IMR-90 (cell line): Measurements from ENCODE around the gene GGCT. TPM values are rescaled to one million over a fixed set of nuclear protein-coding genes. Genes with fewer than 3 reads are reported as not detected.

ENCODE experiments used
- ATAC-seq: fragments of 200-7000 bp; cut with Tn5 transposase; 2 replicates; pipeline ENCODE4 v1.9.1; 2020; ENCODE audit warnings: low read depth, mild to moderate bottlenecking, moderate library complexity
- BruUV-seq: library from RNA; stranded (reverse); fragments of 400-500 nt; replicated peaks from 2 replicates; lab custom pipeline; 2021; lab: Mats Ljungman, UMichigan
- CTCF ChIA-PET: fragments of 300-600 bp; formaldehyde crosslinking; extraction: SDS; loops from one replicate; lab custom pipeline; 2021; ENCODE audit warnings: antibody characterized with exemption; lab: Yijun Ruan, JAX
- POLR2A ChIA-PET: fragments of 300-600 bp; sonication (Branson Sonifier 250); formaldehyde crosslinking; loops from one replicate; lab custom pipeline; 2022; ENCODE audit warnings: antibody characterized with exemption; ENCODE audit not compliant: unreplicated experiment; lab: Charles Lee
- DNase-seq: peaks from one replicate; pipeline ENCODE4 v3.0.0; 2013
- H2AFZ ChIP-seq: replicated peaks from 2 replicates; pipeline ENCODE3; 2013; ENCODE audit warnings: low read length, mild to moderate bottlenecking; ENCODE audit not compliant: poor library complexity
- H2AK5ac ChIP-seq: 2 replicates; pipeline ENCODE4 v1.6.1; 2013; ENCODE audit warnings: low read depth, low read length, inconsistent platforms
- H2AK9ac ChIP-seq: replicated peaks from 2 replicates; pipeline ENCODE3; 2013; ENCODE audit warnings: mild to moderate bottlenecking, low read depth, low read length, moderate library complexity; ENCODE audit not compliant: poor library complexity
- H2BK120ac ChIP-seq: 2 replicates; pipeline ENCODE4 v1.6.1; 2013; ENCODE audit warnings: low read depth, low read length, inconsistent platforms
- H2BK15ac ChIP-seq: 3 replicates; pipeline ENCODE4 v1.6.1; 2013; ENCODE audit warnings: low read depth, low read length, inconsistent platforms
- H2BK20ac ChIP-seq: 2 replicates; pipeline ENCODE4 v1.6.1; 2013; ENCODE audit warnings: low read depth, mild to moderate bottlenecking, inconsistent platforms, low read length, moderate library complexity
- H2BK5ac ChIP-seq: 2 replicates; pipeline ENCODE4 v1.6.1; 2013; ENCODE audit warnings: mild to moderate bottlenecking, low read depth, low read length, inconsistent platforms; ENCODE audit not compliant: poor library complexity, severe bottlenecking
- H3K14ac ChIP-seq: replicated peaks from 2 replicates; pipeline ENCODE4 v1.6.1; 2013; ENCODE audit warnings: low read depth, low read length, inconsistent platforms
- H3K18ac ChIP-seq: 2 replicates; pipeline ENCODE4 v1.6.1; 2013; ENCODE audit warnings: low read depth, low read length, control low read depth
- H3K23ac ChIP-seq: 2 replicates; pipeline ENCODE4 v1.6.1; 2013; ENCODE audit warnings: low read depth, low read length, inconsistent platforms
- H3K27ac ChIP-seq: 2 replicates; pipeline ENCODE4 v1.5.1; 2013; ENCODE audit warnings: mild to moderate bottlenecking, control low read depth, low read length; ENCODE audit not compliant: insufficient read depth
- H3K27me3 ChIP-seq: 2 replicates; pipeline ENCODE4 v1.6.1; 2013; ENCODE audit warnings: low read length; ENCODE audit not compliant: control insufficient read depth, insufficient read depth
- H3K36me3 ChIP-seq: 2 replicates; pipeline ENCODE4 v1.6.1; 2013; ENCODE audit warnings: low read length, mixed read lengths; ENCODE audit not compliant: control insufficient read depth, insufficient read depth
- H3K4ac ChIP-seq: 2 replicates; pipeline ENCODE4 v1.6.1; 2013; ENCODE audit warnings: low read depth, low read length, inconsistent platforms
- H3K4me1 ChIP-seq: 2 replicates; pipeline ENCODE4 v1.6.1; 2013; ENCODE audit warnings: low read length, mixed read lengths; ENCODE audit not compliant: control insufficient read depth, insufficient read depth
- H3K4me2 ChIP-seq: 2 replicates; pipeline ENCODE4 v1.6.1; 2013; ENCODE audit warnings: low read depth, mild to moderate bottlenecking, control low read depth, low read length, moderate library complexity
- H3K4me3 ChIP-seq: 2 replicates; pipeline ENCODE4 v1.5.1; 2013; ENCODE audit warnings: low read depth, mild to moderate bottlenecking, control low read depth, low read length, moderate library complexity; ENCODE audit not compliant: insufficient read depth
- H3K56ac ChIP-seq: 2 replicates; pipeline ENCODE4 v1.6.1; 2013; ENCODE audit warnings: low read length, inconsistent platforms; ENCODE audit not compliant: insufficient read depth; ENCODE audit errors: extremely low read depth
- H3K79me1 ChIP-seq, 2 experiments: 2 replicates each; pipeline ENCODE4 v1.6.1; 2013; ENCODE audit warnings: low read length in 2 of 2, inconsistent platforms in 1 of 2, low read depth in 1 of 2
- H3K9ac ChIP-seq: 2 replicates; pipeline ENCODE4 v1.6.1; 2013; ENCODE audit warnings: low read depth, low read length, control low read depth
- H3K9me1 ChIP-seq: 2 replicates; pipeline ENCODE4 v1.6.1; 2013; ENCODE audit warnings: low read length, inconsistent platforms; ENCODE audit not compliant: insufficient read depth
- H3K9me3 ChIP-seq: 2 replicates; pipeline ENCODE4 v1.6.1; 2013; ENCODE audit warnings: low read length; ENCODE audit not compliant: control insufficient read depth, insufficient read depth
- H4K20me1 ChIP-seq: 2 replicates; pipeline ENCODE4 v1.6.1; 2013; ENCODE audit warnings: low read length, inconsistent platforms; ENCODE audit not compliant: insufficient read depth
- H4K5ac ChIP-seq: 2 replicates; pipeline ENCODE4 v1.6.1; 2013; ENCODE audit warnings: mild to moderate bottlenecking, low read depth, low read length, control low read depth
- H4K8ac ChIP-seq, 2 experiments: 2 replicates each; pipeline ENCODE4 v1.6.1; 2013; ENCODE audit warnings: low read depth in 2 of 2, low read length in 2 of 2, control low read depth in 1 of 2, inconsistent platforms in 1 of 2
- H4K91ac ChIP-seq: 2 replicates; pipeline ENCODE4 v1.6.1; 2013; ENCODE audit warnings: low read depth, low read length, inconsistent platforms; ENCODE audit not compliant: insufficient read depth
- BHLHE40 ChIP-seq: fragments of 150-350 bp; IDR thresholded peaks from 2 replicates; pipeline ENCODE4 v1.6.1; 2016; ENCODE audit warnings: mild to moderate bottlenecking, low read depth, low read length
- FOS ChIP-seq: fragments of 150-350 bp; IDR thresholded peaks from 2 replicates; pipeline ENCODE4 v1.6.1; 2016; ENCODE audit warnings: low read depth, low read length
- MAFK ChIP-seq: IDR thresholded peaks from 2 replicates; pipeline ENCODE4 v1.6.1; 2012; ENCODE audit warnings: low read depth, low read length, improper control_type of control experiment
- MAZ ChIP-seq: IDR thresholded peaks from 2 replicates; pipeline ENCODE4 v1.6.1; 2012; ENCODE audit warnings: low read depth, mild to moderate bottlenecking, low read length, improper control_type of control experiment, moderate library complexity, borderline replicate concordance
- MXI1 ChIP-seq: IDR thresholded peaks from 2 replicates; pipeline ENCODE4 v1.6.1; 2012; ENCODE audit warnings: low read depth, mild to moderate bottlenecking, low read length, moderate library complexity, borderline replicate concordance
- NFE2L2 ChIP-seq: fragments of 150-350 bp; IDR thresholded peaks from 2 replicates; pipeline ENCODE4 v1.6.1; 2016; ENCODE audit warnings: low read depth, mild to moderate bottlenecking, low read length
- RFX5 ChIP-seq: IDR thresholded peaks from 2 replicates; pipeline ENCODE4 v1.8.0; 2012; ENCODE audit warnings: low read depth, mild to moderate bottlenecking, low read length, moderate library complexity
- SMC3 ChIP-seq: fragments of 150-350 bp; IDR thresholded peaks from 2 replicates; pipeline ENCODE4 v1.6.1; 2016; ENCODE audit warnings: low read depth, mild to moderate bottlenecking, antibody characterized with exemption, low read length, moderate library complexity
- WGBS, 2 experiments: methylation state at CpG; one replicate each; pipeline versions ENCODE4 v1.1.5 to v1.1.7; 2013; ENCODE audit warnings: missing lambda C conversion rate in 2 of 2; ENCODE audit not compliant: insufficient read length in 1 of 2; ENCODE audit errors: extremely low coverage in 2 of 2; 5-methylcytosine and 5-hydroxymethylcytosine counted together
- dilution Hi-C: fragments of 300-500 bp; cut with HindIII; formaldehyde crosslinking; loops from one replicate; pipeline ENCODE4 v1.14.3; 2018; ENCODE audit warnings: low sequenced_read_pairs; ENCODE audit not compliant: unreplicated experiment
- in situ Hi-C: fragments of 300-500 bp; cut with MboI; formaldehyde crosslinking; loops from 3 replicates; pipeline ENCODE4 v1.14.3; 2019; ENCODE audit warnings: low sequenced_read_pairs, inconsistent platforms, mixed read lengths
- intact Hi-C: fragments of 100-400 bp; cut with micrococcal nuclease; formaldehyde crosslinking; loops from 2 replicates; pipeline ENCODE4 v1.10.0; 2022
- polyA plus RNA-seq, 3 experiments: library from polyadenylated mRNA; depleted of rRNA; stranded (reverse); fragments of >200 nt; gene quantifications; 2 replicates each; pipeline ENCODE4 v1.2.3, GENCODE V29; 2012; ENCODE audit warnings: low replicate concordance in 1 of 3
- total RNA-seq: library from RNA; depleted of rRNA; stranded (reverse); fragments of >200 nt; gene quantifications from 2 replicates; pipeline ENCODE4 v1.2.3, GENCODE V29; 2012
- TF ChIP-seq, protein P1 (sequence below): fragments of 150-350 bp; IDR thresholded peaks from 2 replicates; pipeline ENCODE4 v1.6.1; 2017; ENCODE audit warnings: mild to moderate bottlenecking, antibody characterized with exemption, low read length, low read depth

The GGCT gene
- total and polyA plus RNA-seq, 2 of the 4 experiments (the other 2 are of a cell fraction) = 12.0 to 18.6 TPM

DNA sequence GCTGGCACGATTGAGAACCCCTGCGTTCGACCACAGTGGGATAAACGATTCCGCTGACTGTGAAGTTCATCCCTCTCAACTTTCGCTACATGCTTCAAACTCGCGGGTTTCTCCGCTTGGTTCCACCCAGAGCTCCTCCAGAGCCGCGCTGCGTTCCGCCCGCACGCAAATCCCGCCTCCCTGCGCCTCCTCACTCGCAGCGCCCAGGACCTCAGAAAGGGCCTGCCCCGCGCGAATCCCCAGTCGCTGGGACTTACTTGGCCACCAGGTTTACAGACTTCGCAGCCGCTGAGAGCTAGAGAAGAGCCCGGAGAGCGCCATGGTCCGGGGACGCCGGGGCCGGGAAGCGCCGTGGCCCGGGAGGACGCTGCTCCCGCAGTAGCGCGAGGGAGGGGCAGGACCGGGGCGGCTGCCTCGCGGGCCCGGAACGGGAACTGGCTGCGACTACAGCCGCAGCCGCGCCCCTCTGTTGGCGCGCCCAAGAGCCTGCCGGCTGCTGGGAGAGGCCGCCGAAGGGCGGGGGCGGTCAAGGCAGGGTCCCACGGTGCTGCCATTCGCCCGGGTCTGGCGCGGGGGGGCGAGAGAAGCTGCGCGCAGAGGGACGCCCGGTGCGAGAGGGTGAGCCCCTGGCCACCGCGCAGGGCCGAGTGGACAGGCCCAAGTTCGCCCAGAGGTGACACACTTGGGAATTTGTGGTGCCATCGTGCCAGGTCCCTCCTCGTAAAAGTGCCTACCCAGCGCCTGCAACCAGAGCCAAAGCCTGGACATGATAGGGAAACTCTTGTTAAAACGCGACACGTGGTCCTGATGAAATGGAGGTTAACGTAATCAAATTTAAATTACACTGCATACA lies 26.1 kb downstream of the GGCT start, which contains the start of gene NOD1 (continued):
- TF ChIP-seq MAFK (no peak), MXI1 (no peak), RFX5 (no peak), FOS (no peak)

GRCh38 chr7:30476459-30477145 lies 28.0 kb downstream of the GGCT start:
- H3K9me1 ChIP-seq = peaks cover 6% of the 10 kb centered on the region; the same call in 1 of the 2 replicates
- ChIA-PET CTCF (no interaction called here), POLR2A (no interaction called here)
- BruUV-seq = no TSS peak
- H3K23ac ChIP-seq = 0 out of 2 replicates have a peak overlapping the region, but pooled peaks have one; percentile 45
- no peak overlapping the region for H2BK15ac ChIP-seq
- H3K18ac ChIP-seq = no peak overlapping the region
- no peak overlapping the region for H2AK9ac ChIP-seq
- no peak overlapping the region for H4K91ac ChIP-seq
- H2AFZ ChIP-seq = no peak overlapping the region
- in situ Hi-C loops (no loop called here), dilution Hi-C loops (no loop called here), intact Hi-C loops (loop anchor here (5.0 kb wide), 1 partner anchor 314 kb away; no protein-coding TSS in a partner anchor)
- H3K27ac ChIP-seq = no peak overlapping the region
- H3K36me3 ChIP-seq = no peaks in the 10 kb centered on the region
- no peak for TF ChIP-seq NFE2L2
- TF ChIP-seq, protein P1, sequence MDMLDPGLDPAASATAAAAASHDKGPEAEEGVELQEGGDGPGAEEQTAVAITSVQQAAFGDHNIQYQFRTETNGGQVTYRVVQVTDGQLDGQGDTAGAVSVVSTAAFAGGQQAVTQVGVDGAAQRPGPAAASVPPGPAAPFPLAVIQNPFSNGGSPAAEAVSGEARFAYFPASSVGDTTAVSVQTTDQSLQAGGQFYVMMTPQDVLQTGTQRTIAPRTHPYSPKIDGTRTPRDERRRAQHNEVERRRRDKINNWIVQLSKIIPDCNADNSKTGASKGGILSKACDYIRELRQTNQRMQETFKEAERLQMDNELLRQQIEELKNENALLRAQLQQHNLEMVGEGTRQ = no peak
- no peak for TF ChIP-seq MAZ
- TF ChIP-seq BHLHE40 = no peak
- no peak for TF ChIP-seq SMC3
- no peak overlapping the region for H4K8ac ChIP-seq
- H2BK20ac ChIP-seq = no peak overlapping the region
- H3K56ac ChIP-seq = no peak overlapping the region
- WGBS, 2 experiments = 91% methylated on average over 4 of the region's 10 CpGs; no CpG with 5 or more reads in 1 of the 2 experiments
- no peak overlapping the region for H3K4me3 ChIP-seq
- no peak overlapping the region for H3K9ac ChIP-seq
- ATAC-seq (no peak), DNase-seq (no peak)
- H3K4ac ChIP-seq = no peak overlapping the region
- H3K27me3 ChIP-seq = no peaks in the 10 kb centered on the region
- no peak overlapping the region for H4K5ac ChIP-seq
- H3K14ac ChIP-seq = no peak overlapping the region
- H3K4me1 ChIP-seq = peaks cover 15% of the 10 kb centered on the region
- no peak overlapping the region for H2BK120ac ChIP-seq
- H3K4me2 ChIP-seq = no peak overlapping the region
- H2AK5ac ChIP-seq = no peak overlapping the region
- no peaks in the 10 kb centered on the region; the same call in 1 of the 2 replicates for H4K20me1 ChIP-seq
- H2BK5ac ChIP-seq = no peak overlapping the region
- H3K9me3 ChIP-seq = no peaks in the 10 kb centered on the region
- peaks cover 13 to 51% of the 10 kb centered on the region in 2 experiments for H3K79me1 ChIP-seq
